Measurements from ENCODE around the gene UBL4A. TPM values are rescaled to one million over a fixed set of nuclear protein-coding genes. Genes with fewer than 3 reads are reported as not detected.

Gene UBL4A
- polyA plus RNA-seq, 1 of the 3 experiments (the other 2 are of a cell fraction): 27.8 TPM

- Histone ChIP-seq H2AFZ (ENCODE audit: low read depth) (no peak overlapping the region), H3K9me2 (no peaks in the 10 kb centered on the region), H3K4me1 (ENCODE audit: control insufficient read depth in 1 of 2, insufficient read depth in 2 of 2, low read depth in 1 of 2, low read length in 1 of 2) (peaks cover 0 to 6% of the 10 kb centered on the region in 2 experiments; a peak in 1 of 4 replicates), H3K27ac (ENCODE audit: low read depth in 2 of 2, low read length in 1 of 2) (0 out of 4 replicates have a peak overlapping the region, but pooled peaks of 1 of the 2 experiments have one; percentile 49), H3K4me3 (ENCODE audit: low read depth in 2 of 2, low read length in 1 of 2) (no peak overlapping the region), H3K36me3 (replicated peaks in 1 of 2; ENCODE audit: control insufficient read depth in 1 of 2, insufficient read depth in 2 of 2, low read length in 1 of 2) (no peaks in the 10 kb centered on the region), H3K27me3 (ENCODE audit: insufficient read depth) (peaks cover 6% of the 10 kb centered on the region; the same call in 1 of the 2 replicates), H3K4me2 (no peak overlapping the region; the same call in 1 of the 2 replicates), H3K9ac (no peak overlapping the region), H3K9me3 (no peaks in the 10 kb centered on the region), H4K20me1 (ENCODE audit: insufficient read depth) (no peaks in the 10 kb centered on the region), H3K79me2 (ENCODE audit: insufficient read depth) (peaks cover 6% of the 10 kb centered on the region), H3F3A (replicated peaks; ENCODE audit: insufficient read depth) (no peaks in the 10 kb centered on the region)
- WGBS (ENCODE audit: low lambda C conversion rate): 74% methylated on average over 18 of the region's 25 CpGs
- ChIA-PET CTCF (interaction anchor here (0.6 to 3.0 kb wide), 3 partner anchors 10 to 25 kb away, joined by 3 to 14 read pairs (median 4); no protein-coding TSS in a partner anchor), POLR2A (interaction anchor here (1.9 kb wide), 1 partner anchor 10 kb away, joined by 5 read pairs; no protein-coding TSS in a partner anchor)
- DNase-seq: no peak
- TF ChIP-seq RFX5 (IDR thresholded peaks at IDR 0.05; ENCODE audit: low read length) (no peak), EP300 (IDR thresholded peaks at IDR 0.05; ENCODE audit: borderline replicate concordance in 1 of 2, low read depth in 1 of 2, low read length in 1 of 2) (no peak), FOSL2 (IDR thresholded peaks at IDR 0.05; ENCODE audit: borderline replicate concordance, low read depth) (no peak), FOXM1 (IDR thresholded peaks at IDR 0.05; ENCODE audit: low read depth) (no peak), RCOR1 (IDR thresholded peaks at IDR 0.05; ENCODE audit: low read length) (no peak), NRF1 (IDR thresholded peaks at IDR 0.05; ENCODE audit: low read depth, low read length) (no peak), MAX (IDR thresholded peaks at IDR 0.05; ENCODE audit: low read depth) (no peak), SMC3 (IDR thresholded peaks at IDR 0.05; ENCODE audit: low read depth, low read length) (no peak), TCF12 (IDR thresholded peaks at IDR 0.05) (no peak), POLR2AphosphoS5 (IDR thresholded peaks at IDR 0.05; ENCODE audit: low read depth, low read length) (no peak), ELF1 (IDR thresholded peaks at IDR 0.05) (no peak), MEF2A (IDR thresholded peaks at IDR 0.05; ENCODE audit: borderline replicate concordance, low read depth) (no peak), PBX3 (IDR thresholded peaks at IDR 0.05) (no peak), TEAD4 (IDR thresholded peaks at IDR 0.05; ENCODE audit: borderline replicate concordance, insufficient read depth) (no peak)
- TF ChIP-seq, protein P1, sequence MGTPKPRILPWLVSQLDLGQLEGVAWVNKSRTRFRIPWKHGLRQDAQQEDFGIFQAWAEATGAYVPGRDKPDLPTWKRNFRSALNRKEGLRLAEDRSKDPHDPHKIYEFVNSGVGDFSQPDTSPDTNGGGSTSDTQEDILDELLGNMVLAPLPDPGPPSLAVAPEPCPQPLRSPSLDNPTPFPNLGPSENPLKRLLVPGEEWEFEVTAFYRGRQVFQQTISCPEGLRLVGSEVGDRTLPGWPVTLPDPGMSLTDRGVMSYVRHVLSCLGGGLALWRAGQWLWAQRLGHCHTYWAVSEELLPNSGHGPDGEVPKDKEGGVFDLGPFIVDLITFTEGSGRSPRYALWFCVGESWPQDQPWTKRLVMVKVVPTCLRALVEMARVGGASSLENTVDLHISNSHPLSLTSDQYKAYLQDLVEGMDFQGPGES (IDR thresholded peaks at IDR 0.05; ENCODE audit: low read depth, low read length): no peak
- TF ChIP-seq, protein P2, sequence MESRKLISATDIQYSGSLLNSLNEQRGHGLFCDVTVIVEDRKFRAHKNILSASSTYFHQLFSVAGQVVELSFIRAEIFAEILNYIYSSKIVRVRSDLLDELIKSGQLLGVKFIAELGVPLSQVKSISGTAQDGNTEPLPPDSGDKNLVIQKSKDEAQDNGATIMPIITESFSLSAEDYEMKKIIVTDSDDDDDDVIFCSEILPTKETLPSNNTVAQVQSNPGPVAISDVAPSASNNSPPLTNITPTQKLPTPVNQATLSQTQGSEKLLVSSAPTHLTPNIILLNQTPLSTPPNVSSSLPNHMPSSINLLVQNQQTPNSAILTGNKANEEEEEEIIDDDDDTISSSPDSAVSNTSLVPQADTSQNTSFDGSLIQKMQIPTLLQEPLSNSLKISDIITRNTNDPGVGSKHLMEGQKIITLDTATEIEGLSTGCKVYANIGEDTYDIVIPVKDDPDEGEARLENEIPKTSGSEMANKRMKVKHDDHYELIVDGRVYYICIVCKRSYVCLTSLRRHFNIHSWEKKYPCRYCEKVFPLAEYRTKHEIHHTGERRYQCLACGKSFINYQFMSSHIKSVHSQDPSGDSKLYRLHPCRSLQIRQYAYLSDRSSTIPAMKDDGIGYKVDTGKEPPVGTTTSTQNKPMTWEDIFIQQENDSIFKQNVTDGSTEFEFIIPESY (IDR thresholded peaks at IDR 0.05; ENCODE audit: borderline replicate concordance, low read depth): no peak
Observed at GRCh38 chrX:154517101-154517781, 30.8 kb upstream of the UBL4A start.
